MM.1S (cell line): ENCODE measurements around the gene GPS1.

Experiments used
- CTCF ChIP-seq: fragments of 300-600 bp; sonication (generic); IDR thresholded peaks from 2 replicates; pipeline ENCODE4 v1.5.1; 2016; ENCODE audit warnings: antibody characterized with exemption, low read length, mixed read lengths
- EZH2 ChIP-seq: fragments of 300-600 bp; sonication (generic); optimal IDR thresholded peaks from 2 replicates; pipeline ENCODE3; 2017; ENCODE audit warnings: low read depth, mild to moderate bottlenecking, antibody characterized with exemption, low read length, mixed read lengths
- EZH2phosphoT487 ChIP-seq: fragments of 300-600 bp; sonication (generic); IDR thresholded peaks from 2 replicates; pipeline ENCODE4 v1.6.1; 2018; ENCODE audit warnings: antibody characterized with exemption, low read length

GRCh38 chr17:82058230-82058854, 6.6 kb downstream of the GPS1 start:
- TF ChIP-seq CTCF (no peak), EZH2phosphoT487 (no peak), EZH2 (no peak)
